HEK293 (cell line): ENCODE measurements around the gene SH3RF3.

ENCODE experiments used
- CTCF ChIA-PET: fragments of 350-600 bp; formaldehyde crosslinking; extraction: SDS; loops from one replicate; lab custom pipeline; 2021; ENCODE audit warnings: antibody characterized with exemption; lab: Yijun Ruan, JAX
- POLR2A ChIA-PET: fragments of 300-600 bp; formaldehyde crosslinking; extraction: SDS; loops from one replicate; lab custom pipeline; 2020; ENCODE audit warnings: antibody characterized with exemption, inconsistent platforms; lab: Yijun Ruan, JAX
- H3K27ac ChIP-seq: fragments of 200-500 bp; sonication (Bioruptor generic); 2 replicates; pipeline ENCODE4 v1.5.1; 2014; ENCODE audit warnings: low read depth, low read length, control low read depth, inconsistent platforms; ENCODE audit errors: extremely low read depth
- H3K36me3 ChIP-seq, 2 experiments: fragments of 200-500 bp in 1 of 2; sonication (Bioruptor generic) in 1 of 2; 1 replicate in 1 of 2; 2 replicates in 1 of 2; pipeline ENCODE4 v1.5.1; 2014 to 2017; ENCODE audit warnings: inconsistent platforms in 2 of 2, low read length in 2 of 2; ENCODE audit not compliant: control insufficient read depth in 2 of 2, insufficient read depth in 1 of 2
- H3K4me1 ChIP-seq: fragments of 200-500 bp; sonication (Bioruptor generic); 2 replicates; pipeline ENCODE4 v1.5.1; 2014; ENCODE audit warnings: mild to moderate bottlenecking, low read length, inconsistent platforms; ENCODE audit not compliant: control insufficient read depth, insufficient read depth
- H3K4me3 ChIP-seq: 2 replicates; pipeline ENCODE4 v1.5.1; 2011; ENCODE audit warnings: low read depth, mild to moderate bottlenecking, control low read depth, low read length, moderate library complexity
- H3K9me3 ChIP-seq: fragments of 200-500 bp; sonication (Bioruptor generic); 2 replicates; pipeline ENCODE4 v1.5.1; 2014; ENCODE audit warnings: low read depth, low read length, inconsistent platforms; ENCODE audit not compliant: control insufficient read depth, insufficient read depth
- GFI1B ChIP-seq: fragments of 450-650 bp; formaldehyde crosslinking; IDR thresholded peaks from 2 replicates; pipeline ENCODE4 v1.5.1; 2016; ENCODE audit warnings: missing biosample characterization, missing genetic modification characterization
- KLF1 ChIP-seq: fragments of 450-650 bp; formaldehyde crosslinking; IDR thresholded peaks from 2 replicates; pipeline ENCODE4 v1.5.1; 2016; ENCODE audit warnings: missing biosample characterization, missing genetic modification characterization
- SP7 ChIP-seq: fragments of 450-650 bp; formaldehyde crosslinking; IDR thresholded peaks from 2 replicates; pipeline ENCODE4 v1.5.1; 2016; ENCODE audit warnings: missing biosample characterization, missing genetic modification characterization
- ZBTB7A ChIP-seq: fragments of 450-650 bp; formaldehyde crosslinking; IDR thresholded peaks from 2 replicates; pipeline ENCODE4 v1.5.1; 2016; ENCODE audit warnings: low read depth, missing biosample characterization, missing genetic modification characterization
- ZIC2 ChIP-seq: fragments of 450-650 bp; formaldehyde crosslinking; IDR thresholded peaks from 2 replicates; pipeline ENCODE4 v1.5.1; 2016; ENCODE audit warnings: missing biosample characterization, missing genetic modification characterization
- ZNF10 ChIP-seq: fragments of 450-650 bp; formaldehyde crosslinking; IDR thresholded peaks from 2 replicates; pipeline ENCODE4 v1.5.1; 2017; ENCODE audit warnings: missing biosample characterization, missing genetic modification characterization
- ZNF121 ChIP-seq: fragments of 450-650 bp; formaldehyde crosslinking; IDR thresholded peaks from 2 replicates; pipeline ENCODE4 v1.5.1; 2016; ENCODE audit warnings: missing biosample characterization, missing genetic modification characterization
- ZNF202 ChIP-seq: fragments of 450-650 bp; formaldehyde crosslinking; IDR thresholded peaks from 2 replicates; pipeline ENCODE4 v1.5.1; 2016; ENCODE audit warnings: missing biosample characterization, missing genetic modification characterization, borderline replicate concordance
- ZNF302 ChIP-seq: fragments of 450-650 bp; formaldehyde crosslinking; IDR thresholded peaks from 2 replicates; pipeline ENCODE4 v1.5.1; 2016; ENCODE audit warnings: missing biosample characterization, missing genetic modification characterization, low read depth
- ZNF324 ChIP-seq: fragments of 450-650 bp; formaldehyde crosslinking; IDR thresholded peaks from 2 replicates; pipeline ENCODE4 v1.5.1; 2016; ENCODE audit warnings: missing biosample characterization, missing genetic modification characterization
- ZNF600 ChIP-seq: fragments of 450-650 bp; formaldehyde crosslinking; IDR thresholded peaks from 2 replicates; pipeline ENCODE4 v1.5.1; 2016; ENCODE audit warnings: missing biosample characterization, missing genetic modification characterization
- ZNF664 ChIP-seq: fragments of 450-650 bp; formaldehyde crosslinking; IDR thresholded peaks from 2 replicates; pipeline ENCODE4 v1.5.1; 2016; ENCODE audit warnings: missing biosample characterization, missing genetic modification characterization
- TF ChIP-seq, protein P1 (sequence below): fragments of 450-650 bp; formaldehyde crosslinking; IDR thresholded peaks from 2 replicates; pipeline ENCODE4 v1.5.1; 2017; ENCODE audit warnings: missing biosample characterization, missing genetic modification characterization
- TF ChIP-seq, protein P2 (sequence below): fragments of 450-650 bp; formaldehyde crosslinking; IDR thresholded peaks from 2 replicates; pipeline ENCODE4 v1.5.1; 2017; ENCODE audit warnings: missing biosample characterization, missing genetic modification characterization
- TF ChIP-seq, protein P3 (sequence below): fragments of 450-650 bp; formaldehyde crosslinking; IDR thresholded peaks from 2 replicates; pipeline ENCODE4 v1.5.0; 2017; ENCODE audit warnings: missing biosample characterization, missing genetic modification characterization, borderline replicate concordance
- TF ChIP-seq, protein P4 (sequence below): fragments of 450-650 bp; formaldehyde crosslinking; IDR thresholded peaks from 2 replicates; pipeline ENCODE4 v1.5.1; 2016; ENCODE audit warnings: missing biosample characterization, missing genetic modification characterization, borderline replicate concordance
- TF ChIP-seq, protein P5 (sequence below): fragments of 450-650 bp; formaldehyde crosslinking; IDR thresholded peaks from 2 replicates; pipeline ENCODE4 v1.5.1; 2016; ENCODE audit warnings: missing biosample characterization, missing genetic modification characterization

SH3RF3 gene

DNA sequence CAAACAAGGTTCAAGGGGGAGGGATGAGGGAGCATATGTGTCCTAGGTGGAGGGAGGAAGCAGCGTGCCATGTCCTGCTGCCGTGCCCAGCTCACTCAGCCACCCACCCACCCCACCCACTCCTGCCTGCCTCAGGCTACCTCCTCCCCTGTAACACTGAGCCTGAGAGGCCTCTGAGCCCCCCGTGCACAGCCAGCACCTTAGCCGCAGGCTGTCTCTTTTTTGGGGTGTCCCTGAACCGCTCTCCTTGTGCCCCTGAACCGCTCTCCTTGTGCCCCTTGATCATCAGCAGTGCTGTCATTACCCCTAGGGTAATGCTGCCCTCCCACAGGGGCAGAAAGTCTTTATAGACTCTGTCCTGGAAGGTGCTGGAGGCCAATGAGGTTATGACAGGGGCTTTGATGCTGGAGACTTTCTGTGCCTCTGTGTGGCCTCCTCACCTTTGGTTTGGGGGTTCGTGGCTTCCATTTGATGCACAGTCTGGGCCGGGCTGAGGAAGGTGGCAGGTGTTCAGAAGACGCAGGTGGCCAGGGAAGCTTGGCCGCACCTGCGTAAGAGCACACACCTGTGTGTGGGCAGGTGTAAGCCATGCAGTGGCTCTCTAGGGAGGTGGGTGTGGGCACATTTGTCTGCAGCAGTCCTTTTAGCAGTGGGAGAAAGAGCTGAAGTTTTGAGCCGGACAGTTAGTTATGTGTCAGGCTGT, 344.8 kb downstream of the SH3RF3 start (continued):
- no peak for TF ChIP-seq GFI1B (tag by site-specific recombination)
- TF ChIP-seq, protein P1, sequence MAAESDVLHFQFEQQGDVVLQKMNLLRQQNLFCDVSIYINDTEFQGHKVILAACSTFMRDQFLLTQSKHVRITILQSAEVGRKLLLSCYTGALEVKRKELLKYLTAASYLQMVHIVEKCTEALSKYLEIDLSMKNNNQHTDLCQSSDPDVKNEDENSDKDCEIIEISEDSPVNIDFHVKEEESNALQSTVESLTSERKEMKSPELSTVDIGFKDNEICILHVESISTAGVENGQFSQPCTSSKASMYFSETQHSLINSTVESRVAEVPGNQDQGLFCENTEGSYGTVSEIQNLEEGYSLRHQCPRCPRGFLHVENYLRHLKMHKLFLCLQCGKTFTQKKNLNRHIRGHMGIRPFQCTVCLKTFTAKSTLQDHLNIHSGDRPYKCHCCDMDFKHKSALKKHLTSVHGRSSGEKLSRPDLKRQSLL = no peak
- no peak for TF ChIP-seq ZNF600 (tag by site-specific recombination)
- TF ChIP-seq, protein P2, sequence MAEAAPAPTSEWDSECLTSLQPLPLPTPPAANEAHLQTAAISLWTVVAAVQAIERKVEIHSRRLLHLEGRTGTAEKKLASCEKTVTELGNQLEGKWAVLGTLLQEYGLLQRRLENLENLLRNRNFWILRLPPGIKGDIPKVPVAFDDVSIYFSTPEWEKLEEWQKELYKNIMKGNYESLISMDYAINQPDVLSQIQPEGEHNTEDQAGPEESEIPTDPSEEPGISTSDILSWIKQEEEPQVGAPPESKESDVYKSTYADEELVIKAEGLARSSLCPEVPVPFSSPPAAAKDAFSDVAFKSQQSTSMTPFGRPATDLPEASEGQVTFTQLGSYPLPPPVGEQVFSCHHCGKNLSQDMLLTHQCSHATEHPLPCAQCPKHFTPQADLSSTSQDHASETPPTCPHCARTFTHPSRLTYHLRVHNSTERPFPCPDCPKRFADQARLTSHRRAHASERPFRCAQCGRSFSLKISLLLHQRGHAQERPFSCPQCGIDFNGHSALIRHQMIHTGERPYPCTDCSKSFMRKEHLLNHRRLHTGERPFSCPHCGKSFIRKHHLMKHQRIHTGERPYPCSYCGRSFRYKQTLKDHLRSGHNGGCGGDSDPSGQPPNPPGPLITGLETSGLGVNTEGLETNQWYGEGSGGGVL (tag by site-specific recombination) = no peak
- TF ChIP-seq, protein P3, sequence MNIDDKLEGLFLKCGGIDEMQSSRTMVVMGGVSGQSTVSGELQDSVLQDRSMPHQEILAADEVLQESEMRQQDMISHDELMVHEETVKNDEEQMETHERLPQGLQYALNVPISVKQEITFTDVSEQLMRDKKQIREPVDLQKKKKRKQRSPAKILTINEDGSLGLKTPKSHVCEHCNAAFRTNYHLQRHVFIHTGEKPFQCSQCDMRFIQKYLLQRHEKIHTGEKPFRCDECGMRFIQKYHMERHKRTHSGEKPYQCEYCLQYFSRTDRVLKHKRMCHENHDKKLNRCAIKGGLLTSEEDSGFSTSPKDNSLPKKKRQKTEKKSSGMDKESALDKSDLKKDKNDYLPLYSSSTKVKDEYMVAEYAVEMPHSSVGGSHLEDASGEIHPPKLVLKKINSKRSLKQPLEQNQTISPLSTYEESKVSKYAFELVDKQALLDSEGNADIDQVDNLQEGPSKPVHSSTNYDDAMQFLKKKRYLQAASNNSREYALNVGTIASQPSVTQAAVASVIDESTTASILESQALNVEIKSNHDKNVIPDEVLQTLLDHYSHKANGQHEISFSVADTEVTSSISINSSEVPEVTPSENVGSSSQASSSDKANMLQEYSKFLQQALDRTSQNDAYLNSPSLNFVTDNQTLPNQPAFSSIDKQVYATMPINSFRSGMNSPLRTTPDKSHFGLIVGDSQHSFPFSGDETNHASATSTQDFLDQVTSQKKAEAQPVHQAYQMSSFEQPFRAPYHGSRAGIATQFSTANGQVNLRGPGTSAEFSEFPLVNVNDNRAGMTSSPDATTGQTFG (tag by site-specific recombination) = no peak

DNA sequence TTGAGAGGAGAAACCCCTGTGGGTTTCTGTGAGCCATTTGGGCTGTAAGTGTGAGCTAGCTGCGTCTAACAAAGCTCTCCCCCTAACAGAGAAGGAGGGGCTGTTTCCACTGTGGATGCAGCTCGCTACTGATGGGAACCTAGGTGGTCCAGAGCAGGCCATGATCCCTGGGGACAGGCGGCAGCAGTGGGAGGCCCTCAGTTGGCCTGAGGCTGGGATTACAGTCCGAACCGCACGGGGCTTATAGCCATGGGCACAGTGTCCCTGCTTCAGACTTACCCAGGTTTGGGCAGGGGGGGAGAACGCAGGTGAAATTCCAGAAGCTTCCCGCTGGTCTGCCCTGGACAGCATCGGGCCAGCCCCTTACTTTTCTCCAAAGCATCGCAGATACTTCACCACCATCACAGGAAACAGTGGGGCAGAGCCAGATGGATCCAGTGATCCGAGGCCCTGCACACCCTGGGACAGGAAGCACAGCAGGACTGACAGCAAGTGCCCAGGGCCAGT, 345.4 kb downstream of the SH3RF3 start:
- Histone ChIP-seq H3K4me1 (no peaks in the 10 kb centered on the region), H3K36me3 (no peaks in the 10 kb centered on the region), H3K9me3 (no peaks in the 10 kb centered on the region), H3K4me3 (no peak overlapping the region), H3K27ac (no peak overlapping the region)
- ChIA-PET CTCF (no interaction called here), POLR2A (no interaction called here)
- TF ChIP-seq ZBTB7A = no peak
- 0 out of 2 replicates have a peak, but pooled peaks have one; percentile 33 for TF ChIP-seq ZIC2 (tag by site-specific recombination)

DNA sequence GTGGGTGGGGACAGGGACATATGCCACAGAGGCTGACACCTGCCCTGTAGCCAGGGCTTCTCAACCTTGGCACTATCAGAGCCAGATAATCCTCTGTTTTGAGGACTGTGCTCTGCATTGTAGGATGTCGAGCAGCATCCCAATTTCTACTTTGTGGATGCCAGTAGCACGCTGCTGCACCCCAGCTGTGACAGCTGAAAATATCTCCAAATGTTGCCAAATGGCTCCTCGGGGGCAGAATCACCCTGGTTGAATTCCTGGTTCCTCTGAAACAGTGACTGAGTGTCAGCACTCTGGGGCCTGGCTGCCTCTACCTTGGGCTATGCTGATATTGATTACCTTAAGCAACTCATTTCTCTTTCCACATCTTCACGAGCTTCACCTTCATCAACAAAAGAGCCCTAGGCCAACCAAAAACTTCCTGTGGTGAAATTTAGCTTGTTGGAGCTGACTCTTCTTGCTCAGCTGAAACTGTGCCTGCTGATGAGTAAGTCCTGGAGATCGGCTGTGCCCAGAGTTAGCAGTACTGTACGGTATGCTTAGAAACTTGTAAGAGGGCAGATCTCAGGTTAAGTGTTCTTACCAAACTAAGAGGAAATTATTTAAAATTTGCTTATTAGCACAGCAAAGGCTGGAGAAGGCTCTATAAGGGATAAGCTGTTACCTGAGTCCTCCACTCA, 346.7 kb downstream of the SH3RF3 start:
- H3K4me1 ChIP-seq = no peaks in the 10 kb centered on the region
- H3K27ac ChIP-seq = no peak overlapping the region
- peaks cover 0 to 3% of the 10 kb centered on the region in 2 experiments; a peak in 1 of 3 replicates for H3K36me3 ChIP-seq
- POLR2A ChIA-PET = no interaction called here
- CTCF ChIA-PET = interaction anchor here (0.6 to 0.9 kb wide), 2 partner anchors 34 to 338 kb away, joined by 3 read pairs; no protein-coding TSS in a partner anchor
- H3K9me3 ChIP-seq = no peaks in the 10 kb centered on the region
- no peak overlapping the region for H3K4me3 ChIP-seq
- TF ChIP-seq ZNF664 (tag by site-specific recombination) (no peak), KLF1 (tag by site-specific recombination) (no peak), SP7 (no peak), ZNF202 (tag by site-specific recombination) (no peak), ZNF10 (no peak), ZNF324 (tag by site-specific recombination) (no peak), ZNF302 (tag by site-specific recombination) (no peak), ZNF121 (no peak)
- TF ChIP-seq, protein P4, sequence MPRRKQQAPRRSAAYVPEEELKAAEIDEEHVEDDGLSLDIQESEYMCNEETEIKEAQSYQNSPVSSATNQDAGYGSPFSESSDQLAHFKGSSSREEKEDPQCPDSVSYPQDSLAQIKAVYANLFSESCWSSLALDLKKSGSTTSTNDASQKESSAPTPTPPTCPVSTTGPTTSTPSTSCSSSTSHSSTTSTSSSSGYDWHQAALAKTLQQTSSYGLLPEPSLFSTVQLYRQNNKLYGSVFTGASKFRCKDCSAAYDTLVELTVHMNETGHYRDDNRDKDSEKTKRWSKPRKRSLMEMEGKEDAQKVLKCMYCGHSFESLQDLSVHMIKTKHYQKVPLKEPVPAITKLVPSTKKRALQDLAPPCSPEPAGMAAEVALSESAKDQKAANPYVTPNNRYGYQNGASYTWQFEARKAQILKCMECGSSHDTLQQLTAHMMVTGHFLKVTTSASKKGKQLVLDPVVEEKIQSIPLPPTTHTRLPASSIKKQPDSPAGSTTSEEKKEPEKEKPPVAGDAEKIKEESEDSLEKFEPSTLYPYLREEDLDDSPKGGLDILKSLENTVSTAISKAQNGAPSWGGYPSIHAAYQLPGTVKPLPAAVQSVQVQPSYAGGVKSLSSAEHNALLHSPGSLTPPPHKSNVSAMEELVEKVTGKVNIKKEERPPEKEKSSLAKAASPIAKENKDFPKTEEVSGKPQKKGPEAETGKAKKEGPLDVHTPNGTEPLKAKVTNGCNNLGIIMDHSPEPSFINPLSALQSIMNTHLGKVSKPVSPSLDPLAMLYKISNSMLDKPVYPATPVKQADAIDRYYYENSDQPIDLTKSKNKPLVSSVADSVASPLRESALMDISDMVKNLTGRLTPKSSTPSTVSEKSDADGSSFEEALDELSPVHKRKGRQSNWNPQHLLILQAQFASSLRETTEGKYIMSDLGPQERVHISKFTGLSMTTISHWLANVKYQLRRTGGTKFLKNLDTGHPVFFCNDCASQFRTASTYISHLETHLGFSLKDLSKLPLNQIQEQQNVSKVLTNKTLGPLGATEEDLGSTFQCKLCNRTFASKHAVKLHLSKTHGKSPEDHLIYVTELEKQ = no peak
- TF ChIP-seq, protein P5, sequence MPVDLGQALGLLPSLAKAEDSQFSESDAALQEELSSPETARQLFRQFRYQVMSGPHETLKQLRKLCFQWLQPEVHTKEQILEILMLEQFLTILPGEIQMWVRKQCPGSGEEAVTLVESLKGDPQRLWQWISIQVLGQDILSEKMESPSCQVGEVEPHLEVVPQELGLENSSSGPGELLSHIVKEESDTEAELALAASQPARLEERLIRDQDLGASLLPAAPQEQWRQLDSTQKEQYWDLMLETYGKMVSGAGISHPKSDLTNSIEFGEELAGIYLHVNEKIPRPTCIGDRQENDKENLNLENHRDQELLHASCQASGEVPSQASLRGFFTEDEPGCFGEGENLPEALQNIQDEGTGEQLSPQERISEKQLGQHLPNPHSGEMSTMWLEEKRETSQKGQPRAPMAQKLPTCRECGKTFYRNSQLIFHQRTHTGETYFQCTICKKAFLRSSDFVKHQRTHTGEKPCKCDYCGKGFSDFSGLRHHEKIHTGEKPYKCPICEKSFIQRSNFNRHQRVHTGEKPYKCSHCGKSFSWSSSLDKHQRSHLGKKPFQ (tag by site-specific recombination) = no peak
